ENCODE data around the gene EIF3I. TPM values are rescaled to one million over a fixed set of nuclear protein-coding genes. Genes with fewer than 3 reads are reported as not detected.
A peak's percentile ranks its signal among the peaks of the same experiment; 100 is the strongest.

EIF3I gene
- total and polyA plus RNA-seq, 2 donors, result 155 to 161 TPM

DNA sequence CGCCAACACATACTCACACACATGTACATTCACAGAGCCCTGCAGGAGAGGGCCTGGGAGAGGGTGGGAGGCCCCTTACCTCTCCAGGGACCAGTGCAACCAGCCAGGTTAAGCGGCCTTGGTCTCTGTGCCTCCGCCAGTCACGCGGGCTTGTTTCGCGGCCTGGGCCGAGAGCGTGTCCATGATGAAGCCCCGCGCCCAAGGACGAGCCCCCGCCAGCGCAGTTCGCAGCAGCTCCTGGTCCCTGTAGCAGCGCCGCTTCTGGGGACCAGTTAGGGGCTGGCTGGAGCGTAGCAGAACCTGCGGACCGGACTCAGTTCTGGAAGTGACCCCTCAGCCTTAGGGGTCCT lies 17.6 kb downstream of the EIF3I start:
- Histone ChIP-seq H3K9me3 (ENCODE audit: control insufficient read depth in 2 of 2, insufficient read depth in 1 of 2, low read length in 1 of 2) (no peaks in the 10 kb centered on the region), H3K36me3 (ENCODE audit: control insufficient read depth in 2 of 2, insufficient read depth in 2 of 2, low read length in 1 of 2) (no peaks in the 10 kb centered on the region), H3K27ac (ENCODE audit: low read depth in 1 of 2, low read length in 1 of 2) (no peak overlapping the region), H3K4me1 (ENCODE audit: control insufficient read depth in 2 of 2, insufficient read depth in 2 of 2, low read length in 2 of 2) (peaks cover 4 to 36% of the 10 kb centered on the region in 2 donors), H3K4me3 (ENCODE audit: low read length in 2 of 2) (peak overlapping the region; percentile 63 to 66), H3K27me3 (ENCODE audit: control insufficient read depth in 2 of 2, insufficient read depth in 1 of 2, low read length in 1 of 2) (peaks cover 0 to 12% of the 10 kb centered on the region in 2 donors)
- 97% methylated on average over 20 of the region's 20 CpGs for WGBS
- no peak for DNase-seq (ENCODE audit: low read depth in 6 of 9, low spot score in 9 of 9)

- 8% methylated on average over 62 of the region's 62 CpGs for WGBS
- H3K27ac ChIP-seq (ENCODE audit: low read depth in 1 of 2, low read length in 1 of 2), result peak overlapping the region; percentile 23 to 25
- peaks cover 4 to 36% of the 10 kb centered on the region in 2 donors for H3K4me1 ChIP-seq (ENCODE audit: control insufficient read depth in 2 of 2, insufficient read depth in 2 of 2, low read length in 2 of 2)
- H3K27me3 ChIP-seq (ENCODE audit: control insufficient read depth in 2 of 2, insufficient read depth in 1 of 2, low read length in 1 of 2), result peaks cover 0 to 12% of the 10 kb centered on the region in 2 donors
- H3K36me3 ChIP-seq (ENCODE audit: control insufficient read depth in 2 of 2, insufficient read depth in 2 of 2, low read length in 1 of 2), result no peaks in the 10 kb centered on the region
- peak overlapping the region; percentile 63 to 66 for H3K4me3 ChIP-seq (ENCODE audit: low read length in 2 of 2)
- peak in 2 of 9 donors; percentile 65 to 74 for DNase-seq (ENCODE audit: low read depth in 6 of 9, low spot score in 9 of 9)
- no peaks in the 10 kb centered on the region for H3K9me3 ChIP-seq (ENCODE audit: control insufficient read depth in 2 of 2, insufficient read depth in 1 of 2, low read length in 1 of 2)
These were observed 18.1 kb downstream of the EIF3I start for GRCh38 chr1:32240140-32240951.

GRCh38 chr1:32241001-32241763 lies 19.0 kb downstream of the EIF3I start:
- H3K27ac ChIP-seq (ENCODE audit: low read depth in 1 of 2, low read length in 1 of 2), result peak overlapping the region; percentile 23 to 64
- H3K27me3 ChIP-seq (ENCODE audit: control insufficient read depth in 2 of 2, insufficient read depth in 1 of 2, low read length in 1 of 2), result peaks cover 0 to 12% of the 10 kb centered on the region in 2 donors
- no peaks in the 10 kb centered on the region for H3K9me3 ChIP-seq (ENCODE audit: control insufficient read depth in 2 of 2, insufficient read depth in 1 of 2, low read length in 1 of 2)
- DNase-seq (ENCODE audit: low read depth in 6 of 9, low spot score in 9 of 9), result peak in 2 of 9 donors; percentile 52 to 72
- peak overlapping the region; percentile 63 to 66 for H3K4me3 ChIP-seq (ENCODE audit: low read length in 2 of 2)
- no peaks in the 10 kb centered on the region for H3K36me3 ChIP-seq (ENCODE audit: control insufficient read depth in 2 of 2, insufficient read depth in 2 of 2, low read length in 1 of 2)
- WGBS, result 4% methylated on average over 55 of the region's 55 CpGs
- peaks cover 6 to 36% of the 10 kb centered on the region in 2 donors for H3K4me1 ChIP-seq (ENCODE audit: control insufficient read depth in 2 of 2, insufficient read depth in 2 of 2, low read length in 2 of 2)

DNA sequence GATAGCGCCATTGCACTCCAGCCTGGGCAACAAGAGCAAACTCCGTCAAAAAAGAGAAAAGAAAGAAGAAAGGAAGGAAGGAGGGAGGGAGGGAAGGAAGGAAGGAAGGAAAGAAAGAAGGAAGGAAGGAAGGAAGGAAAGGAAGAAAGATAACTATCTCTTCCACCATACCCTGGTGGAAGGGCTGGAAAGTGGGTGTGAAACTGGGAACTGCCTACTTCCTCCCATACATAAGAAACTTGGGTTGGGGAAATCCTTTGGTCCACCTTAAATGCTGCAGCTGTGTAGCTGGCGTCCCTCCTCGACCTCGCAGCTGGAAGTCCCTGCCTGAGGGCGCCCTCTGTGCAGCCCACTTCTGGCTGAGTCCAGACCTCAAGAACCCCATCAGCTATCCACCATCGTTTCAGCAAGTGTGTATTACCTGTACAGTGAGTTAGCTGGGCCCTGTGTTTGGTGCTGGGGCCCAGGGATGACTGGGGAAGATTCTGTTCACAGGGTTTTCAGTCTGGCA lies 20.2 kb downstream of the EIF3I start:
- 40% methylated on average over 7 of the region's 7 CpGs for WGBS
- Histone ChIP-seq H3K9me3 (ENCODE audit: control insufficient read depth in 2 of 2, insufficient read depth in 1 of 2, low read length in 1 of 2) (no peaks in the 10 kb centered on the region), H3K27ac (ENCODE audit: low read depth in 1 of 2, low read length in 1 of 2) (no peak overlapping the region), H3K36me3 (ENCODE audit: control insufficient read depth in 2 of 2, insufficient read depth in 2 of 2, low read length in 1 of 2) (no peaks in the 10 kb centered on the region), H3K27me3 (ENCODE audit: control insufficient read depth in 2 of 2, insufficient read depth in 1 of 2, low read length in 1 of 2) (peaks cover 0 to 12% of the 10 kb centered on the region in 2 donors), H3K4me1 (ENCODE audit: control insufficient read depth in 2 of 2, insufficient read depth in 2 of 2, low read length in 2 of 2) (peaks cover 6 to 46% of the 10 kb centered on the region in 2 donors), H3K4me3 (ENCODE audit: low read length in 2 of 2) (no peak overlapping the region)
- no peak for DNase-seq (ENCODE audit: low read depth in 6 of 9, low spot score in 9 of 9)

GRCh38 chr1:32246888-32247273 lies 24.7 kb downstream of the EIF3I start, which contains the start of gene FAM167B:
Gene FAM167B, plus strand, starts transcription at chr1:32247222. Its CDS starts 200 bp downstream, at chr1:32247422.
- Histone ChIP-seq H3K36me3 (ENCODE audit: control insufficient read depth in 2 of 2, insufficient read depth in 2 of 2, low read length in 1 of 2) (no peaks in the 10 kb centered on the region), H3K4me1 (ENCODE audit: control insufficient read depth in 2 of 2, insufficient read depth in 2 of 2, low read length in 2 of 2) (peaks cover 13 to 62% of the 10 kb centered on the region in 2 donors), H3K9me3 (ENCODE audit: control insufficient read depth in 2 of 2, insufficient read depth in 1 of 2, low read length in 1 of 2) (no peaks in the 10 kb centered on the region), H3K27ac (ENCODE audit: low read depth in 1 of 2, low read length in 1 of 2) (peak within 1 kb of the TSS; percentile 91 to 100), H3K27me3 (ENCODE audit: control insufficient read depth in 2 of 2, insufficient read depth in 1 of 2, low read length in 1 of 2) (no peaks in the 10 kb centered on the region), H3K4me3 (ENCODE audit: low read length in 2 of 2) (peak within 1 kb of the TSS in 1 of 2 donors; percentile 30)
- no peak for DNase-seq (ENCODE audit: low read depth in 6 of 9, low spot score in 9 of 9)
- 98% methylated on average over 3 of the region's 3 CpGs for WGBS

GRCh38 chr1:32247452-32247851 lies 25.2 kb downstream of the EIF3I start:
- H3K9me3 ChIP-seq (ENCODE audit: control insufficient read depth in 2 of 2, insufficient read depth in 1 of 2, low read length in 1 of 2), result no peaks in the 10 kb centered on the region
- H3K36me3 ChIP-seq (ENCODE audit: control insufficient read depth in 2 of 2, insufficient read depth in 2 of 2, low read length in 1 of 2), result no peaks in the 10 kb centered on the region
- no peak for DNase-seq (ENCODE audit: low read depth in 6 of 9, low spot score in 9 of 9)
- WGBS, result 96% methylated on average over 12 of the region's 12 CpGs
- H3K27ac ChIP-seq (ENCODE audit: low read depth in 1 of 2, low read length in 1 of 2), result peak overlapping the region; percentile 91 to 100
- H3K27me3 ChIP-seq (ENCODE audit: control insufficient read depth in 2 of 2, insufficient read depth in 1 of 2, low read length in 1 of 2), result no peaks in the 10 kb centered on the region
- H3K4me3 ChIP-seq (ENCODE audit: low read length in 2 of 2), result no peak overlapping the region
- peaks cover 16 to 65% of the 10 kb centered on the region in 2 donors for H3K4me1 ChIP-seq (ENCODE audit: control insufficient read depth in 2 of 2, insufficient read depth in 2 of 2, low read length in 2 of 2)

- Histone ChIP-seq H3K36me3 (ENCODE audit: control insufficient read depth in 2 of 2, insufficient read depth in 2 of 2, low read length in 1 of 2) (no peaks in the 10 kb centered on the region), H3K4me3 (ENCODE audit: low read length in 2 of 2) (peak overlapping the region; percentile 10 to 30), H3K4me1 (ENCODE audit: control insufficient read depth in 2 of 2, insufficient read depth in 2 of 2, low read length in 2 of 2) (peaks cover 22 to 69% of the 10 kb centered on the region in 2 donors), H3K27me3 (ENCODE audit: control insufficient read depth in 2 of 2, insufficient read depth in 1 of 2, low read length in 1 of 2) (no peaks in the 10 kb centered on the region), H3K9me3 (ENCODE audit: control insufficient read depth in 2 of 2, insufficient read depth in 1 of 2, low read length in 1 of 2) (no peaks in the 10 kb centered on the region), H3K27ac (ENCODE audit: low read depth in 1 of 2, low read length in 1 of 2) (peak overlapping the region; percentile 91 to 100)
- peak in 4 of 9 donors; percentile 70 to 86 (median 74) for DNase-seq (ENCODE audit: low read depth in 6 of 9, low spot score in 9 of 9)
- 9% methylated on average over 31 of the region's 31 CpGs for WGBS
These were observed 26.0 kb downstream of the EIF3I start for GRCh38 chr1:32247983-32248889.

DNA sequence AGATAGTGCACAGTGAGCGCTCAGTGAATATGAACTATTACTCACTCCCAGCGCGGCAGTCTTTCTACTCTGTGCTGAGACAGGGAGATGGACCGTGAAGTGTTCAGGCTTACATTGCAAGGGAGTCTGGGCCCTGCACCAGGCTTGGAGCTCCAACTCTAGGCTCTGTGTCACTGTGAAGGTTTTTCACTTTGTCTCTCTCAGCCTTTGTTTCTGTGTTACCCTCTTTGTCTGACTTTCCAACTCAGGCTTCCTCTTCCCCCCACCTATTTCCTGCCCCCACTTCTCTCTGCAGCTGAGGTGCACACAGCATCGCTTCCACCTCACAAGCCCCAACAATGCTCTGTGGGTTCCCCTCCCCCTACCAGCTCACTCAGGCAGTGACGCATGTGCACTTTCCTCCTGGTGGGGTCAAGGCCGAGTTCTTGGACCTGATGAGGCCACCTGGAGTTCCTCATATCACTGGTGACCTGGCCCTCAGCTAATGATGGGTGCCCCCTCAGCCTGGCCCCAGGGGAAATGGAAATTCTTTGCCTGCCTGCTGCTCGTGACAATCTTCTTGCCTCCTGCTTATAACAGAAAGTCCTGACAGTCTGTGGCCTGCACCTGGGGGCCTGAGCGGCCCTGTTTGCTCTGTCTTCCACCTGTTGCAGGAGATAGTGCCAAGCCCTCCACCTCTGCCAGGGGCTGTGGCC lies 27.8 kb downstream of the EIF3I start:
- Histone ChIP-seq H3K9me3 (ENCODE audit: control insufficient read depth in 2 of 2, insufficient read depth in 1 of 2, low read length in 1 of 2) (no peaks in the 10 kb centered on the region), H3K4me3 (ENCODE audit: low read length in 2 of 2) (peak overlapping the region; percentile 59 to 88), H3K27ac (ENCODE audit: low read depth in 1 of 2, low read length in 1 of 2) (peak overlapping the region; percentile 94 to 100), H3K36me3 (ENCODE audit: control insufficient read depth in 2 of 2, insufficient read depth in 2 of 2, low read length in 1 of 2) (peaks cover 0 to 7% of the 10 kb centered on the region in 2 donors), H3K4me1 (ENCODE audit: control insufficient read depth in 2 of 2, insufficient read depth in 2 of 2, low read length in 2 of 2) (peaks cover 29 to 86% of the 10 kb centered on the region in 2 donors), H3K27me3 (ENCODE audit: control insufficient read depth in 2 of 2, insufficient read depth in 1 of 2, low read length in 1 of 2) (no peaks in the 10 kb centered on the region)
- DNase-seq (ENCODE audit: low read depth in 6 of 9, low spot score in 9 of 9), result peak; percentile 84 to 97 (median 92)
- WGBS, result 8% methylated on average over 9 of the region's 9 CpGs
